Gastroesophageal sphincter (tissue), 4 donors: Measurements from ENCODE around the gene VSIG1. TPM values are rescaled to one million over a fixed set of nuclear protein-coding genes. Genes with fewer than 3 reads are reported as not detected.

ENCODE experiments used
- ATAC-seq: fragments of 150-250 bp; one replicate; pipeline ENCODE4 v1.9.1; 2016; ENCODE audit warnings: mild to moderate bottlenecking, moderate library complexity
- H3K27ac ChIP-seq, 4 donors: fragments of 200-600 bp; sonication (generic) in 3 of 4; 1 replicate in 3 of 4; 2 replicates in 1 of 4; pipeline ENCODE4 v1.5.1; 2016 to 2019
- H3K27me3 ChIP-seq: fragments of 200-600 bp; sonication (generic); one replicate; pipeline ENCODE4 v1.5.1; 2019
- H3K36me3 ChIP-seq, 2 donors: fragments of 200-600 bp; sonication (generic); one replicate each; pipeline ENCODE4 v1.5.1; 2019; ENCODE audit warnings: control low read depth in 1 of 2
- H3K4me1 ChIP-seq, 3 donors: fragments of 200-600 bp; sonication (generic); 1 replicate in 2 of 3; 2 replicates in 1 of 3; pipeline ENCODE4 v1.5.1; 2016 to 2019; ENCODE audit warnings: control low read depth in 2 of 3
- H3K4me3 ChIP-seq, 2 donors: fragments of 200-600 bp; sonication (generic); one replicate each; pipeline ENCODE4 v1.5.1; 2019; ENCODE audit warnings: mild to moderate bottlenecking in 1 of 2, moderate library complexity in 1 of 2
- H3K9me3 ChIP-seq, 3 donors: fragments of 200-600 bp; sonication (generic); one replicate each; pipeline ENCODE4 v1.5.1; 2017 to 2019; ENCODE audit warnings: control low read depth in 2 of 3
- CTCF ChIP-seq, 4 experiments: fragments of 200-600 bp in 2 of 4; fragments of 450-650 bp in 2 of 4; sonication (generic) in 1 of 4; IDR thresholded peaks; one replicate each; pipeline ENCODE4 v1.5.1; 2017 to 2019; ENCODE audit warnings: antibody characterized with exemption in 4 of 4, mild to moderate bottlenecking in 2 of 4, moderate library complexity in 2 of 4
- EP300 ChIP-seq: sonication (generic); formaldehyde crosslinking; IDR thresholded peaks from one replicate; pipeline ENCODE4 v1.6.1; 2017; ENCODE audit warnings: antibody characterized with exemption, mild to moderate bottlenecking
- POLR2A ChIP-seq, 2 donors: fragments of 450-650 bp; IDR thresholded peaks; one replicate each; pipeline ENCODE4 v1.6.1; 2017; ENCODE audit warnings: antibody characterized with exemption in 2 of 2, mild to moderate bottlenecking in 2 of 2, moderate library complexity in 1 of 2
- POLR2AphosphoS5 ChIP-seq: sonication (generic); formaldehyde crosslinking; IDR thresholded peaks from one replicate; pipeline ENCODE4 v1.6.1; 2017; ENCODE audit warnings: antibody characterized with exemption
- WGBS, 2 donors: methylation state at CpG; one replicate each; pipeline ENCODE4 v1.1.5; 2018; ENCODE audit warnings: low coverage in 1 of 2; 5-methylcytosine and 5-hydroxymethylcytosine counted together
- total RNA-seq, 4 donors: library from RNA; depleted of rRNA; stranded (reverse); fragments of >200 nt; gene quantifications; one replicate each; pipeline ENCODE4 v1.1.0, GENCODE V29; 2016

Gene VSIG1
- total RNA-seq, 4 donors from 2014 or later: not detected

DNA sequence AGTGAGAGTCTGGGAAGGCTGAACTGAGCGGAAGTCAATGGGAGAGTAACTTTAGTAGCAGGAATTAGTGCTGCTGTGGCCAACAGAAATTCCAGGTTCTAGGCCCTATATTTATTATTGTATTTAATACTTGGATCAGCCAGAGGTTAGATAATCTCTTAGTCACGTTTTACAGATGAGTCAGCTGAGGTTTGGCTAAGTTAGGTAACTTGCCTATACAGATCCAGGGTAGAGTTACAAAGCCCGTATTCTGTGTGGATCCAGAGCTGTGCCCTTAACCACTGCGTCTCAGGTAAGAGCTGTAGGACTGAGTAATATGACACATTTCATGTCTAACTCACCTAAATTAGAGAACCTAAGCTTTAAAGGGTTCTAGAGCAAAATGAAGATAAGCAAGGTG, 26.0 kb downstream of the VSIG1 start:
- Histone ChIP-seq H3K27ac (no peak overlapping the region), H3K27me3 (no peaks in the 10 kb centered on the region), H3K4me3 (no peak overlapping the region), H3K36me3 (no peaks in the 10 kb centered on the region), H3K4me1 (no peaks in the 10 kb centered on the region), H3K9me3 (no peaks in the 10 kb centered on the region)
- ATAC-seq: no peak
- no peak for TF ChIP-seq POLR2A (IDR thresholded peaks at IDR 0.05)
- no peak for TF ChIP-seq CTCF (IDR thresholded peaks at IDR 0.05)
- no peak for TF ChIP-seq EP300
- no peak for TF ChIP-seq POLR2AphosphoS5
- WGBS, 2 donors: 80 to 100% methylated on average over 1 of the region's 4 CpGs

DNA sequence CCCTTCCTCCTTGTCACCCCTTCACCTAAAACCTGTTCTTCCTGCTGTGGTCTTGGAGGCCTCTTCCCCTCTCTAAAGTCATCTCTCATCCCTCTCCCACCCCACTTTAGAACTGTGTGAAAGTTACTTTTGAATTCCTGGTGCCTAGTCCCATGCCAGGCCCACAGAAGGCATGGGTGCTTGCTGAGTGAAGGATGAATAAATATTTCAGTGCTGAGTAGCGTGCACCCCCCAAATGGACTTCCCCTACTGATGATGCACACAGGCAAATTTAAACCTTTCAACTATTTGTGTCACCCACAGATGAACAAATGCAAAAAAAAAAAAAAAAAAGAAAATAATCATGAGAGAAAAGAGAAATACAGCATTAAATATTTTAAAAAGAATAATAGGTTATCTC, 26.7 kb downstream of the VSIG1 start:
- Histone ChIP-seq H3K36me3 (no peaks in the 10 kb centered on the region), H3K4me1 (no peaks in the 10 kb centered on the region), H3K4me3 (no peak overlapping the region), H3K27ac (no peak overlapping the region), H3K27me3 (no peaks in the 10 kb centered on the region), H3K9me3 (no peaks in the 10 kb centered on the region)
- 63% methylated on average over 1 of the region's 1 CpG; no CpG with 5 or more reads in 1 of the 2 donors for WGBS, 2 donors
- no peak for ATAC-seq
- TF ChIP-seq POLR2A (IDR thresholded peaks at IDR 0.05): no peak
- no peak for TF ChIP-seq POLR2AphosphoS5
- no peak for TF ChIP-seq EP300
- TF ChIP-seq CTCF (IDR thresholded peaks at IDR 0.05): no peak

GRCh38 chrX:108072746-108073145, 27.9 kb downstream of the VSIG1 start:
- Histone ChIP-seq H3K27ac (no peak overlapping the region), H3K4me3 (no peak overlapping the region), H3K4me1 (no peaks in the 10 kb centered on the region), H3K9me3 (no peaks in the 10 kb centered on the region), H3K27me3 (no peaks in the 10 kb centered on the region), H3K36me3 (no peaks in the 10 kb centered on the region)
- no peak for ATAC-seq
- TF ChIP-seq CTCF (IDR thresholded peaks at IDR 0.05) (no peak), POLR2AphosphoS5 (no peak), EP300 (no peak), POLR2A (IDR thresholded peaks at IDR 0.05) (no peak)
- WGBS, 2 donors: 80% methylated on average over 1 of the region's 5 CpGs

DNA sequence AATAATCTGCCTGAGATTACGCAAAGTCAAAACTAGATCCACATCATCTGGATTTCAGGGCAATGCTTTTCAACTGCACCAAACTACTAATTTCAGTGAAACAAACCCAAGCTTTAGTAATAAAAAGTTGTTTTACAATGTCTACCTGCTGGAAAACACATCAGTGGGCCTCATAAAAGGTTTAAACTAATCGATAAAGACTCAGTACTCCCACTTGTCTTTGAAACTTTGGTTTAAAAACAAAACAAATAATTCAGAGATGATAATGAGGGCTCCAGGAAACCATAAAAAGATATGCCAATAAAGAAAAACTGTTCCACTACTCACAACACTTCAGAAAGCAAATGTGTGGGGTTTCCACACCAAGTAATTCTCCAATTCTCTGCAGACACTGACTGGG, 36.2 kb downstream of the VSIG1 start:
- WGBS, 2 donors: 77 to 78% methylated on average over 2 of the region's 2 CpGs
- no peak for TF ChIP-seq CTCF (IDR thresholded peaks at IDR 0.05)
- TF ChIP-seq POLR2A (IDR thresholded peaks at IDR 0.05): no peak
- no peak for TF ChIP-seq EP300
- TF ChIP-seq POLR2AphosphoS5: no peak
- Histone ChIP-seq H3K9me3 (no peaks in the 10 kb centered on the region), H3K27ac (no peak overlapping the region), H3K27me3 (no peaks in the 10 kb centered on the region), H3K36me3 (peaks cover 0 to 21% of the 10 kb centered on the region in 2 donors), H3K4me1 (no peaks in the 10 kb centered on the region), H3K4me3 (no peak overlapping the region)
- ATAC-seq: no peak

- Histone ChIP-seq H3K4me1 (peaks cover 0 to 29% (median 0%) of the 10 kb centered on the region in 3 donors), H3K27me3 (no peaks in the 10 kb centered on the region), H3K4me3 (no peak overlapping the region), H3K9me3 (no peaks in the 10 kb centered on the region), H3K27ac (no peak overlapping the region), H3K36me3 (peaks cover 0 to 37% of the 10 kb centered on the region in 2 donors)
- TF ChIP-seq POLR2A (IDR thresholded peaks at IDR 0.05) (no peak), CTCF (IDR thresholded peaks at IDR 0.05) (no peak), POLR2AphosphoS5 (no peak), EP300 (no peak)
- no peak for ATAC-seq
- WGBS, 2 donors: 88% methylated on average over 6 of the region's 6 CpGs; no CpG with 5 or more reads in 1 of the 2 donors
These were observed 42.9 kb downstream of the VSIG1 start for GRCh38 chrX:108087792-108088191.
